ENCODE data around the gene GLDN. TPM values are rescaled to one million over a fixed set of nuclear protein-coding genes. Genes with fewer than 3 reads are reported as not detected.

Gene GLDN
- total RNA-seq, 1 donor from 2014 or later = 3.0 TPM

DNA sequence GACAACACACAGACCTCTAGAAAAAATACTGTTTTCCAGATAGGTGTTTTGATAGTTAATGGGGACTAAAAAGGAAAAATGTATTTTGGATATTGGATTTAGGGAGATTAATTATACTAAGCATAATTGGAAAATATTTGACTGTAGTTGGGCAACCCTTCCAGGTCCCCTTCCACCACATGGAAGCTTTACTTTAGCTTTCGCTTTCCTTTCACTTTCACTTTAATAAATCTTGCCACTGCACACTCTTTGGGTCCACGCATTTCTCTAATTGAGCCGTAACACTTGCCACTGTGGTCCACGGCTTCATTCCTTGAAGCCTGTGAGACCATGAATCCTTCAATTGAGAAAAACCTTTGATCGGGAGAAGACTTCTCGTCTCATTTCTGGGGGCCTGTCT lies 15.5 kb downstream of the GLDN start:
- DNase-seq = no peak

- no peak for DNase-seq
These were observed 18.5 kb downstream of the GLDN start for GRCh38 chr15:51359981-51360380.

DNA sequence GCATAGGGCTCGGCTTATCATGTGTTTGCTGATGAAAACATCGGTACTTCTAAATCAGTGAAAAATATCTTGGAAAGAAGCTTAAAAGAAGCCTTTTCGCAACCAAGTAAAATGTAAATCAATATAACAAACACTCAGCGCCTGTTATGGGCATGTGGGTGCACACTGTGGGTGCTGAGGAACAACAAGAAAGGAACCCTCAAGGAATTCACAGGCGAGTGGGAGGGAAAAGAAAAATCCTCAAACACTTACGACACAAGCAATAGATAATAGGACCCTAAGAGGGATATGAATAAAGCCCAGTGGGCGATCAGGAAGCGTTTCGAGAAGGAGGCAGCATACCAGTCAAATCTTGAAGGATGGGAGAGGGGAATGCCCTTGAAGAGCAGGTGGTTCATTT lies 21.9 kb downstream of the GLDN start:
- no peak for DNase-seq

- no peak for DNase-seq
These were observed 24.0 kb downstream of the GLDN start for GRCh38 chr15:51365417-51365816.

DNA sequence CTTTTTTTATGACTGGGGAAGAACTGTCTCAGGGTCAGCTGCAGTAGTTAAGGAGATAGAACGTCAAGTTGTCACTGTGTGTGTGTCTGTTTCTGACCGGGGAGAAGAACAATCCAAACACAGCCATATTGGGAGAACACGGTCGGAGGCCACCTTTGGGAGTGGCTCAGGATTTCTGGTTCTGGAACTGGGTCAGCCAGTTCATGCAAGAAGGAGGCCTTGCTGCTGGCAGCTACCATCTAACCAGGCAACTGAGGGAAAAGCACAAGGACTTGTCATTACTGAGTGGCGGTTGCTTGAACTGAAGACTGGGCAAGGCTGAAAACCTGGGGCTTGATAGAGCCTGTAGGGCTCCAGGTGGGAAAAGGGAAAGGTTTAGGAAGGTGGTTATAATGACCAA lies 24.6 kb downstream of the GLDN start:
- no peak for DNase-seq

GRCh38 chr15:51366920-51367319 lies 25.5 kb downstream of the GLDN start:
- DNase-seq = peak; percentile 27

- no peak for DNase-seq
These were observed 26.0 kb downstream of the GLDN start for GRCh38 chr15:51367322-51367976.

DNA sequence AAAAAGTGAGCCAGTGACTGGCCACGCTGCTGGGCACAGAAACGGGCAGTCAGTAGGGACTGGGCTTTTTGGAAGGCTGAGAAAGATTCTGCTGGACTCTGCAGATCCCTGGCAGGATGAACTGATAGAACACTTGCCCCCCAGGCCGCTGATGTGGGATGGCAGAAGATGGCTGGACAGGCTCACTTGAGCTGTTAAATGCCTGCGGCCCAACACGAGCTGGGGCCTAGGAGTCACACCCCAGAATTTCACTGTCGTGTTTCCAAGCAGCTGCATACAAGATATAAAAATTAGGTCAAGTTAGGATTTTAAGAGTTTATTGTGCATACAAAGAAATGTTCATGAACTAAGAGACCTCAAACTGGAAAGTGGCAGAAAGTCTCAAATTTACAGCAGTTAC lies 26.9 kb downstream of the GLDN start:
- no peak for DNase-seq

DNA sequence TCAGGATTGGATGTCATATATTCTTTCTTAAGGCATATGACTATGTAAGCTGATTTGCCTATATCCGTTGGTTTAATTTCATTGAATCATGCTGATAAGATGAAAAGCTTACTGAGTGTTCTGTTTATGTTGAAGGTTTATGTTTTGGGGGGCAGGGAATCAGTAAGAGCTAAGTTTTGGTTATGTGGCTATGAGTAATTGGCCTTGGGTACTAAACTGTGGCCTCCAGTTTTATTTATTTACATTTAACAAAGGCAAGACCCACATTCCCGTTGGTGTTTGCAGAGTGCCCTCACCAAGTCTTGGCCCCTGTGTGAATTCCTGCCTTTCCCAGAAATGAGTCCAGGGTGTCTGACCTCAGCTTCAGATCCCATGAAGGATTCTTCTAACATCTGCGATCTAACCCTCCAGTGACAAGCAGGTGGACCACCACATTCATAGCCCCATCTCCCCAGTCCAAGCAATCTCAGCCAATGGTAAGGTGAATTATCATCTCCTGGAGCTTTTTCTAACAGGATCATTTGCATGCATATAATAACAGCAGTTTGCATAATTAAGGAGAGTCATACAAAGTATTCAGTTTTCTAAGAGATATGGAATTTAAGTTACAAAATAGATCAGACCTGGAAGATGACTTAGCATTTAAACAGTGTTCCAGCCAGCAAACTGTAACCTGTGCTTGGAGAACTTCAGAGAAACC lies 27.4 kb downstream of the GLDN start:
- DNase-seq = no peak

GRCh38 chr15:51369451-51369761 lies 28.0 kb downstream of the GLDN start:
- DNase-seq = peak; percentile 27

GRCh38 chr15:51371266-51371665 lies 29.8 kb downstream of the GLDN start:
- no peak for DNase-seq

DNA sequence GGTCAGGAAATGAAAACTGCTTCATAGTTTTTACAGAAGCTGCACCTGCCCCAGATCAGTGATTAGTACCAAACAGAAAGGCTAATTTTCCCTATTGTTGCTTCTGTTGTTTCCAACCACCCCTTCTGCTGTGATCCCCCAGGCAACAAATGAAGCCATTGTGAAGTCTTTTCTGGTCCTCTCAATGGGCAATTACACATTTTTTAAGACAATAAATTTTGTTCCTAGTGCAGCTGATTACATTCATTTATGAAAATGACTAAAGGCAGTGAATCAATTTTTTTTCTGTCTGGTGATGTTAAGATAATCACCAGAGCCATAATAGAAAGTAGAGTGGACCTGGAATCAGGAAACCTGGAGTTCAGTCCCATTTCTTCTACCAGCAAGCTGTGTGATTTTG lies 32.7 kb downstream of the GLDN start:
- DNase-seq = no peak

DNA sequence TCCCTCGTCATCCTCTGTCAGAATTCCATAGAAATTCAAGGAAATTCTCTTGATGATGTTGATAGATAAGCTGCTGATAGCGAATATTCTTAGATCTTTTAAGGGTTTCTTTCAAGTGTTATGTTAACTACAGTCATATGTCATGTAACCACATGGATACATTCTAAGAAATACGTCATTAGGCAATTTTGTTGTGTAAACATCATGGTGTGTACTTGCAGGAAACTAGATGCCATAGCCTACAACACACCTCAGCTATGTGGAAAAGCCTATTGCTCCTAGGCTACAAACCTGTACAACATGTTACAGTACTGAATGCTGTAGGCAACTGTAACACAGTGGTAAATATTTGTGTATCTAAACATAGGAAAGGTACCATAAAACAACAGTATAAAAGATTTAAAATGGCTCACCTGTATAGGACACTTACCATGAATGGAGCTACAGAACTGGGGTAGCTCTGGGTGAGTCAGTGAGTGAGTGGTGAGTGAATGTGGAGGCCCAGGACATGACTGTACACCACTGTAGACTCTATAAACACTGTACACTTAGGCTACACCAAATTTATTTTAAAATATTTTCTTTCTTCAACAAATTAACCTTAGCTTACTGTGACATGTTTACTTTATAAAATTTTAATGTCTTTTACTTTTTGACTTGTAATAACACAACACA lies 34.6 kb downstream of the GLDN start:
- no peak for DNase-seq

GRCh38 chr15:51377038-51377786 lies 35.8 kb downstream of the GLDN start:
- DNase-seq = no peak

DNA sequence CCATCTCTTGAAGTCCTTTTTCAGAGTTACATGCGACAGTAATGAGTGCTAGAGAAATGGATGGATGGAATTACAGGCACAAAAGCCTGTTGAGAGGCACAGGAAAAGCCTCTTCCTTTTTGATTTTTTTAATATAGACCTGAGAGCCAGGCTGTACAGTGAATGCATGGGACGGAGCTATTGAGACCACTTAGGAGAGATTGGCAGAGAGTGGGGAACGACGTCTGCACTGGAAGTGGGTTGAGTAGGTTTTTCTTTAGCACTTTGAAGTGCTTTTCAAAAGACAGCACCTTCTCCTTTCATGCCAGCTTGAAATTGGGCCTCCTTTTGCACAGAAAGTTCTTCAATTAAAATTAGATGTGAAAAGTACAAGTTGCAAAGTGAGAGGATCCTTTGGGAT lies 37.0 kb downstream of the GLDN start:
- DNase-seq = no peak

- DNase-seq = no peak
These were observed 37.9 kb downstream of the GLDN start for GRCh38 chr15:51379390-51379789.

GRCh38 chr15:51380999-51381806 lies 39.7 kb downstream of the GLDN start:
- peak; percentile 81 for DNase-seq

DNA sequence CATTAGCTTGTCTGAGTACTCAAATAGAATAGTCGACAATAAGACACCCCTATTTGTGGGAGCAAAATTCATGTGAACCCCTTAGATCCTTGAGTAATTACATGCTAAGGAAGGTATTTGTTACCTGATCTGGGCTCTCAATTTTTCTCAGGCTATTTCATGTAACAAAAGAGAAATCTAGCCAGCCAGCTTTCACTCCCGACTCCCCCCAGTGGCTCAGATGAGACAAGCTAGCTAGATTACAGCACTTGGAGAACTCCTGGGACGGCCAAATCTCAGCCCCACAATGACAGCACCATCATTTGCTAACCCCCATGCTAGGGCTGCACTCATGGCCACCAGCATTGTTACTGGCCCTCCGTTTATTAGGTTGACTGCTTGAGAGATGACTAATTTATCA lies 41.3 kb downstream of the GLDN start:
- DNase-seq = peak; percentile 61

DNA sequence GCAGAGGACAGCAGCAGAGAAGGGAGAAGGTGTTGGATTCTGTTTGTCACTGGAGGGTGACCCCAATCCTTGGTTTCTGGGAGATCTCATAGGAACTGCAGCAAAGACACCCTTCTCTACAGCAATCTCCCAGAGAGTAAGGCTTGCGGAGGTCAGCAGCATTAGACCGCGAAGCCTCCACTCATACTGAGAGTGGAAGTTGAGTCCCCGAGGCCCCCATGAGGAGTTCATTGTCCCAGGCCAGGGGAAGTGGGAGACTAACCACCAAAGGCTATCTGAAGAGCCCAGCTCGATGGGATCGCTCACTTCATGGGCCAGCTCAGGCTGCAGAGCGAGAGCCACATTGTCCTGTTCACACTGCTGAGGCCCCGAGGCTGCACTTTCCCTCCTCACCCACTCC lies 44.6 kb downstream of the GLDN start:
- no peak for DNase-seq

GRCh38 chr15:51386486-51386885 lies 45.0 kb downstream of the GLDN start:
- DNase-seq = no peak

DNA sequence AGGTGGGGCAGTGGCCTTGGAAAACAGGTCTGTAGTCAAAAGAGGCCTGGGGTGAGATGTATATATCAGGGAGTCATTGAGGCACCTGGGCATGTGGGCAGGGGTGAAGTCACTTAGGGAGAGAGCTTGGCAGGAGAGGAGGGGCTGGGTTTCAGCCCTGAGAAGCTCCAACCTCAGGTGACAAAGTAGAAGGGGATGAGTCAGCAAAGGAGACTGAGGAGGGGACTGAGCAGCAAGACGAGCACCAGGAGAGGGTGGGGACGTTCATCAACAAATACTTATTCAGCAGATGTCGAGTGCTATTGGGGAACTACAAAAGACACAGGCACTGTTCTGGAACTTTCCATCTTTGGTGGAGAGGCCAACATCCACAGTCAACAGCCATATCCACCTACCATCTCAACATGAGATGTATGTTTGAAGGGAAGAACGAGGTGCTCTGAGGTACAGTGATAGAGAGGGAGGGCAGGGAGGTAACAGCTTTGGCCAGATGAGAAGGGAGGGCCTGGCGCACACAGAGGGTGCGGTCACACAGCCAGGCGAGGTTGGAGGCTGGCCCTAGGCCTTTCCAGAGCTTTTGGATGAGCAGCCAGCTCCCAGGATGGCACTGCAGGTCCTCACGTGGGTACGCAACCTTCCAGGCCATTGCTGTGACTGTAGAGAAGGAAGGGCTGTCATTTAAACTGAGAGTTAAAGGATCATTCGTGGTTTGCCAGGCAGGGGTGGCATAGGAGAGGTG lies 45.7 kb downstream of the GLDN start:
- DNase-seq = no peak

DNA sequence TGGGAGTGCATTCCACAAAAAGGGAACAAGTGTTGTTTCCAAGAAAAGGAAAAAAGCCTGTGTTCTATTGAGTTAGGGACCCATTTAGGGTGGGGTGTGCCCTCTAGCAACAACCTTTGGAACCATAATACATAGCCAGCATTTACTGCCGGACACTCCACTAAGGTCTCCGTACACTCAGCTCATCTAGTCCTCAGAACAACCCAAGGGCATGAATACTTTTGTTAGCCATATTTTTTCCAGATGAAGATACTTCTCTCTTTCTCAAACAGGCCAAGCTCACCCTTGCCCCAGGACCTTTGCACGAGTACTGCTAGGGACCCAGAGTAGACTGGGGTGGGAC lies 46.2 kb downstream of the GLDN start:
- DNase-seq = no peak

Measured in tongue (tissue), 2 donors.